GM18868 (cell line): ENCODE results near the gene TLE4.
A peak's percentile ranks its signal among the peaks of the same experiment; 100 is the strongest.

Experiments used
- ATAC-seq: cut with Tn5 transposase; IDR thresholded peaks from one replicate; pipeline ENCODE4 v1.9.1; 2021; ENCODE audit warnings: mild to moderate bottlenecking, moderate library complexity; ENCODE audit not compliant: unreplicated experiment

The TLE4 gene

DNA sequence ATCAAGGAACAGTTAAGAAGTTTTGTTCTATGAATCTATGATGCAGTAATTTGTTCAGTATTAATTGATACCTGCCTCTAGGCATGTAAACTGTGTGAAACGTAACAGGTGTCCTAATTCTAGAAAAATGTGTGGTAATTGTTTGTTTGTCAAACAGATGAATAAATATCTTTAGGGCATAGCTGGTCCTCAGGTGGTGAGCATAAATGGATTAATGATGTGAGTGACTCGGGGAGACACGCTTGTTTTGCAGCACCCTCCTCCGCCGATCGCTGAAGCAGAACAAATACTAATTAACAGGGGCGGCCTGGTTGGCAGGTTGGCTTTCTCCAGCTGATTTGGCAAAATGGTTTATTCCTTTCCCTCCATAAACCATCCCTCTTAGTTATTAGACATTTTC, 88.8 kb downstream of the TLE4 start:
- ATAC-seq = no peak

DNA sequence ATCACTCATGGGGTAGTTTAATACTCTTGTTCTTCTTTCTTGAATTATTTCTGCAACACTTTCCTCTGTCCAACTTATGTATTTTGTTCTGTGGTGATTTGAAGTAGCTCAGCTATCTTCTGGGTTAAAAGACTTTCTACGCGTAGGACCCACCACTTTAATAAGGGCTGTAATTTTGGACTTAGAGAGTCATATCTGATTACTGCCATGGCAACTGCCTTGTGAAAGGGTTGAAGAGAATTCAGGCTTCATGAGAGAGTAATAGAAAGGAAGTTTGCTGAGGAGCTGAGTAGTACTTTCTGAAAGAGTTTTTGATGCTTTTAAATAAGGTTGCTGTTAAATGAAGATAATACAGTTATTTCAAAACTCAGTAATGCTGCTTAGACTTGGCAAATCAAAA, 89.5 kb downstream of the TLE4 start:
- ATAC-seq = no peak

DNA sequence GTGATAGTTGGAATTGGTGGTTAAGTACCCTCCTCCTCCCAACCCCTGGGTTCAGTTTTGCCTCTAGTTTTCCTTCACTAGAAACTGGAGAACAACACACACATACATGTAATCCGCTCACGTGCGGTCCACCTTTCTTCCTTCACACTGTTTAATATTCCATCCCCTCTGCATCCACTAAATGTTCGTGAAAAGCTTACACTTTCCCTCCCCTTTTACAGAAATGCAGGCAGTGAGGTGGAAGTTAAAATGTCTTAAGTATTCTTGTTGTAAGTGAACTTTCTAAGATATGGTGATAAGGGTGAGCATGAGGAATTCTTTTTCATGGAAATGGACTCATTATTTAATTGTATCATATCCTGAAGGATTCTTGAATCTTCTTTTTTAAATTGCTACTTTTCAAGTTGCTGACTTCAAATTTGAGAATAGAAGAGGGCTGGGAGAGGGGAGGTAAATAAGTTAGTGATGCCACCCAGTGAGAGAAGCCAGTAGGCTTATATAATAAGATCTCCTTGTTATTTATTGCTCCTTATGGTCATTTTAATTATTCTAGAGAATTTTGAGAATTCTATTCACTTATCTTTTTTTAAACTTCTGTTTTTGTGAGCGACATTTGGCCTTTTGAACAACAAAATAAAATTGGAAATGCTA, 90.2 kb downstream of the TLE4 start:
- ATAC-seq = no peak

DNA sequence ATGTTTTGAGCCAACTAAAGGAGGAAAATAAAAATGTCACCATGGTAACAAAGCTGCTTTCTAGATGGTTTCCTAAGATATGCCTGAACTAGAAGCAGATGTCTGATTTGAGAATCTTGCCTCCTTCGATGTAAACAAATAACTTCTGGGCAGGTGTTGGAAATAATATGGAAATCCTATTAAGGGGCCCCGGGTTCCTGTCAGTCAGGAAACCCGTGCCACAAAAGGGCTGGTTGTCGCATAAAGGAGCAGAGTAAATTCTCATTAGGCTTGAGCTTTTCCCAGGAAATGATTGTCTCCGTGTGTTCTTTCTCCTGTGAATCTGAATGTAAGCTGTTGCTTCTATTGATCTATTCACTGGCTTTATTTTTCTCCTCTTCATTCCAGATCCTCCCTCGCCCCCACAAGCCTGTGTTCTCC, 90.8 kb downstream of the TLE4 start:
- ATAC-seq = no peak

DNA sequence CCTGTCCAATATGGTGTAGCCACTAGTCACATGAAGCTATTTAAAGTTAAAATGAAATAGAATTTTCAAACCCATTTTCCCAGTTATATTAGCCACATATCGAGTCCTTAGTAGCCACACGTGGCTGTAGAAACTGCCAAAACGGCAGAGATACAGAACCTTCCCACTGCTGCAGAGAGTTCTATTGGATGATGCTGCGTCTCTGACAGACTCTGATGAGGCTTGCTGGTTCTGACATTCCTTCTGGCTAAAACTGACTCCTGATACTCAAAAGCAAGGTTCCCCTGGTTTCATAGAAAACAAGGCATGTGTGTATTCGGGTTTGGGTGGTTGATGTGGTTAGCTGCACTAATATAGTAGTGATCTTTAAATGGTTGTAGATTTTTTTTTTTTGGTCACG, 91.5 kb downstream of the TLE4 start:
- ATAC-seq = no peak

DNA sequence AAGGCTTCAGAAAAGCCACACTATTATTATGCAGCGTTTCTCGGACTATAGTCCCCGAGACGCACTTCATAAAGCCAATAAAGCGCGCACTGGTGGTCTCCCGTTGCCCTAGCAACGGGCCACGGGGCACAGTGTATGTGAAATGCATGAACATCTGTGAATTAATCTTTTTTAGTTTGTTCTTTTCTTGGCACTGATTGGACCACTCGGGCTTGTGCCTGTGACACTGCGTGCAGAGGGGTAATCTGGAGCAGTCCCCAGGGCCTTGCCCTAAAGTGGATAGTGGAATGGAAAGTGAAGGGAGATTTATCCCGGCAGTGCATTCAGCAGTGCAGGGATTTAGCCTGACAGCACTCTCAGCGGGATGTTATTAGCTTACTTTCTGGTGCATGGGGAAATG, 92.1 kb downstream of the TLE4 start:
- no peak for ATAC-seq

DNA sequence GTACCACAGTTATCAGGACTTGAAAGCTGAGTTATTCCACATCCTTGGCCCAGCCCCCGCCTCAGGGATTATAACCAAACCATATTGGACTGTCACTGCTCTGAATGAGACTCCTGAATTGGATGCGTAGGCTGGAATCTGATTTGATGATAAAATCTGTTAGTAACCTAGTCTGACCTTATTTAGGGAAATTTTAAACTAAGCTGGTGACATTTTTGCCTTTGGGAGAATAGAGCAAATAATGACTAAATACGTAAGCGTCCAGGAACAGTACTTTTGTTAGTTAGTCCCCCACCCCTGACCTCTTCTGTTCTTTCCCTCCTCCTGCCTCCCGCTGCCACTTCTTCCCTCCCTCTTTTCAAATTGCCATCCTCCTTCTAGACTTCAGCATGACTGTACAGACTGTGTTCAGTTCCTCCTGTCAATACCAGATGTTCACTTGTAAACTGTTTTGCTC, 92.6 kb downstream of the TLE4 start:
- no peak for ATAC-seq

DNA sequence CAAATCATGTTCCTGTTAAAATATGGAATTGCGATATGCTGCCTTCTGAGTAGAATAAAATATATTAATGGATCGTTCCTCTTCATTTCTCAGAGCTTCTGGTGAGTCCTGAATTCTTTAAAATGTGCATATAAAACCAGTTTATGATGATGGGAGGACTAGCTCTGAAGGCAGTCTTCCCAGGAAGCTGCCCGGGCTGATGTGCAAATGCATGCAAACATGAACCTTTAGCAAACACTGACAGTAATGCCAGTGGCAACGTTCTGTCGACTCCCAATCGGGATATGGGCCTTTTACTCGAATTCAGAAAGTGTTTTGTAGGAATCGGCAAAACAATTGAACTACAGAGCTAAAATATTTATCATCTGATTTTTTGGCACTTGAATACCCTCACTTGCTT, 93.6 kb downstream of the TLE4 start:
- no peak for ATAC-seq

DNA sequence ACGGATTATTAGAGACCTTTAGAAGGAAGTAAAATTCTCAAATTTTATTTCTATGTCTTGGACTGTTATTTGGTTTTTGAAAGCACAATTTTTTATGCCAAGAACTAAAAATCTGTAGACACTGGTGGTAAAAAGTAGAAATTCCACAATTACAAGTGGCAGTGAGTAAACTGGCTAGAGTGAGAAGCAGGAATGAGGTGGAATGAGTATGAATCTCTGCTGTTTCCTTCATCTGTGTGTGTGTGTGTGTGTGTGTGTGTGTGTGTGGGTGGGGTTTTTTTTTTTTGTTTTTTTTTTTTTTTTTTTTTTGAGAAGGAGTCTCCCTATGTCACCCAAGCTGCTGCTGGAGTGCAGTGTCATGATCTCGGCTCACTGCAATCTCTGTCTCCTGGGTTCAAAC, 94.2 kb downstream of the TLE4 start:
- no peak for ATAC-seq

DNA sequence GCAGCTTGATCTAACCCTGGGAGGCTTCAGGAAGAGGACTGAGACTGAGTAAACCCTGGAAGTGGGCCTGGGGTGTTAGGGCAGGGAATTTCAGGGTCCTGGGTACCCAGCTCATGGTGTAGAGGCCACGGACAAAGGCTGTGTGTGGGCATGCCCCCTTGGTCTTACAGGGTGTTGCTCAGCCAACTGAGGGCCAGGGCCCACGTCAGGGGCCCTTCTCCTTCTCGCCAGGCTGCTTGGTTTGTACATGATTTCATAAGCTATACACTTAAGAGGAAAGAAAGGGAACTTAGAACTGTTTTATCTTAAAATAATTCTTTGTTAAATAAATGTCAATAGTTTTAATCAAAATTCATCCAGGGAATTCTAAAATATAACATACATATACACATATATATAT, 95.4 kb downstream of the TLE4 start:
- ATAC-seq = no peak

DNA sequence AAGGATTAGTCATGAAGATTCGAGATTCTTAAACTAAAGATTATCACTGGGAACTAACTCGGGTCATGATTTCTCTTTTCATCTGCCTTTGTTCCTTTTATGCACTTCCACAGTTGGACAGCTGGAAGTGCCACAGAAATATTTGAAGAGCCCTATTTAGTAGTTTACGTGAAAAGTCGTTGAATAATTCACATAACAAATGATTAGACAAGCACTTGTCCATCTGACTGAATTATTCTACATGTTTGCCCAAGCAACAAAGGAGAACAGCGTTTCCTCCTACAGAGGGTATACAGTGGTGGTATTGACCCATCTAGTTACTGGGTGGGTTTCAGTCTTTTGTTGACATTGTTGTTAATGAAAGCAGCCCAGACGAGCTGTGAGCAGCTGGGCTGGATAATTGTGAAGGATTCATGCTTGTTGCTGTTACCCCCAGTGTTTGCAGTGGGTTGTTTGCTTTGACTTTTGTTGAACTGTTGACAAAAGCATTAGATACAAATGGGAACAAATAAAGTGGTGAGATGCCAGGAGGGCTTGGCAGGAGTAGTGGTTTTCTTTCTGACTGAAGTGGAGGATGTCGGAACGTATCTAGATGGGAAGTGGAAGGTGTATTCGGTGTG, 96.2 kb downstream of the TLE4 start:
- no peak for ATAC-seq

DNA sequence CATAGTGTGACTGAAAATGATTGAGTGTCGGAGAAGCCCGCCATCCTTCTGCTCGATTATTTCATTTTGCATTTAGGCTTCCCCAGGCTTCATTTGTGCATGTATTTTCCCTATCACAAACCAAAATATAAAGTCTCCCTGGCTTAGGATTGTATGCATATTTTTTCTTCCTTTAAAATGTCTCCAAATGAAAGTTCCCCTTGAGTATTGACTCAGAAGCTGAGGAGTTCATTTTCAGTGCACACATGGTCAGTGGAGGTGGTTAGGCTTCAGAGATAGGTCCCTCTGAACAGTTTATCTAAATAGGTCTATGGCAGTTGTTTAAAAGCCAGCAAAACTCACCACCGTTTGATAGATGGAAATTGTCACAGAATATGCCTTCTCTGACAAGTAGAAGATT, 97.2 kb downstream of the TLE4 start:
- ATAC-seq = no peak

DNA sequence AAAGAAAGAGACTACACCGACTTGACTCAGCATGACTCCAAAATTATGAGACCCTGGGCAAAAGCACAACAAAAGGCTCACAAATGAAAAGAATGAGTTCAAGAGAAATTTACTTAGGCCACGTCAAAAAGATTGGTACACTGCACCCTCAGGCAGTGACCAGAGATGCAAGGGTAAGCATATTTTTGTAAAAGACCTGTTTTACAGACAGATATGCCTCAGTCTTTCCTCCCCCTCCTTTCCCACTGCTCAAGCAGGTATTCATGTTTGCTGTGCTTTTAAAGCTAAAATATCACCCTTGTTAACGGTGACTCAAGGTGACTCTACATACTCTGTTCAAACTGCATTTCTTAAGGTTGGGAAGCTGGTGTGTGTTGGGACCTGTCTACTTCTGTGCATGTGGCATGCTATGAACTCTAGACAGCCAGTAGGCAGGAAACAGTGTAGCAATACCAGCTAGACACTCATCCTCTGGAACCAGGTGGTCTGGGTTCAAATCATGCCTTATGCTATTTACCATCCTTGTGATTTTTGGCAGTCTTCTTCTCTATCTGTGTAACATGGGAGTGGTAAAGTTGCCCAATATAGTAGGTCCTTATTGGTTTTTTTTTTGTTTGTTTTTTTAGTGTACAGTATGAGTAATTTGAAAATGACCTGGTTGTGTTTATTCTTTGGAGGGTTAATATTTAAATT, 98.7 kb downstream of the TLE4 start:
- no peak for ATAC-seq

DNA sequence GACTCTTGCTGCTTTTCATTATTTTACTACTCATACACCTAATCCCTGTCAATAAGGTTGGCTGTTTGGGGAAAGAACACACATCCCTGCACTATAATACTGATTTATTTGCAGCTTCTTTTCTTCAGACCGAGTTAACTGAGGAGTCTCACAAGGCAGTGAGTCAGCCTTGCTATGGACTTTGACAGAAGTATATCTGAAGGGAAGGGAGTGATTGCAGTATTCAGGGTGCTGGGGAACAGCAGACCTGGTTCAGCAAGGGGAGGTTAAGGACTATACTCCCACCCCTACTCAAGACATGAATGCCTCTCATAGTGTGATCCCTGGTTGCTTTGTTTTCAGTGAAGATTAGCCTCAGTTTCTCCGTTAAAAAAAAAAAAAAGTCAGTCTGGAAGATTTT, 99.8 kb downstream of the TLE4 start:
- no peak for ATAC-seq

DNA sequence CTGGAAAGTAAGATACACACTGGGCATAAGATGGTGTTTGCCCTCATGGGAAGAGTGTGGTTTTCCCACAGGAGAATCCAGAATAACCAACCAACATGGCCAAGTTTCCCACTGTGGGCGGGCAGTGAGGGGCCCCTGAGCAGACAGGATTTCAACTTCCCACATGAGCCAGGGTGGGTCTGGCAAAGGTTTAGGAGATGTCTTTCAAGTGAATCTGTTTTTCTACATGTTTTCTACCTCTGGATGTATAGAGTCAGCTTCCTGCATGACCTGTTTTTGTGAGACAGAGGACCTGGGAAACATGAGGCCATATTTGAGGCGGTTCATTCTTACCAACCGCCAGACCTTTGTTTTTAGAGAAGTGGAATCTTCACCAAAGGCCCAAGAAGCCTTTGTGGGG, 100.5 kb downstream of the TLE4 start:
- no peak for ATAC-seq

DNA sequence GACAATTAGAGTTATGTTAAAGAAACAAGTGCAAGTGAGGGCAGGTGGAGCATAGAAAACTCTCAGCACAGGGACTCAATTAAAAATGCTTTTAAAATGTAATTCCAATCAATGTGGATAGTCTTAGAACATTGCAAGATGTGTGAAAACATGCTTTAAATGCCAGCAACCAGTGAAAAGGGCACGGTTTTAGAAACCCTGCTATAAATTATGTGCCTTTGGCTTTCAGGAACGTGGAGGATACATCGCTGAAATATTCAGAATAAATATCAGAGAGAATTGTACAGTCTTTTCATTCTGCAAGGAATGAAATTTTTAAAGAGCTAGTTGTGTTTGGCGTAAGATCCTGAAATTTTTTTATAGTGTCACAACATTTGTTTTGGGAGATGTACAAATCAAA, 101.1 kb downstream of the TLE4 start:
- ATAC-seq = no peak

DNA sequence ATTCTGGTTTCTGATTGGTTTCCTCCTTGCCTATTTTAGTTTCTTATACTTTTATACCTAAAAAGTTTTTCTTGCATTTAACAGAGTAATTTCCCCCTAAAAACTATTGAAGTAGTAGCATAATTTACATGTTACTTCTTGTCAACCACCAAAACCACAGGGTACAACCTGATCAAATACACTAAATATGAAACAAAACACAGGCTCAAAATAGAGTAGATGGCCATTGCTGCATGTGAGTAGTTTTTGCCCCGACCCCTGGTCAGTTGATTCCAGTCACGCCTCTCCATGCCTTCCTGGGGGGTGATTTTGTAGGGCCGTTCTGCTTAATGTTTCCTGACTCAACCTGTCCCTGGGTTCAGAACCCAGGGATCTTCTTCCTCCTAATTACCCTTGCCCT, 101.8 kb downstream of the TLE4 start:
- ATAC-seq = peak; percentile 89

DNA sequence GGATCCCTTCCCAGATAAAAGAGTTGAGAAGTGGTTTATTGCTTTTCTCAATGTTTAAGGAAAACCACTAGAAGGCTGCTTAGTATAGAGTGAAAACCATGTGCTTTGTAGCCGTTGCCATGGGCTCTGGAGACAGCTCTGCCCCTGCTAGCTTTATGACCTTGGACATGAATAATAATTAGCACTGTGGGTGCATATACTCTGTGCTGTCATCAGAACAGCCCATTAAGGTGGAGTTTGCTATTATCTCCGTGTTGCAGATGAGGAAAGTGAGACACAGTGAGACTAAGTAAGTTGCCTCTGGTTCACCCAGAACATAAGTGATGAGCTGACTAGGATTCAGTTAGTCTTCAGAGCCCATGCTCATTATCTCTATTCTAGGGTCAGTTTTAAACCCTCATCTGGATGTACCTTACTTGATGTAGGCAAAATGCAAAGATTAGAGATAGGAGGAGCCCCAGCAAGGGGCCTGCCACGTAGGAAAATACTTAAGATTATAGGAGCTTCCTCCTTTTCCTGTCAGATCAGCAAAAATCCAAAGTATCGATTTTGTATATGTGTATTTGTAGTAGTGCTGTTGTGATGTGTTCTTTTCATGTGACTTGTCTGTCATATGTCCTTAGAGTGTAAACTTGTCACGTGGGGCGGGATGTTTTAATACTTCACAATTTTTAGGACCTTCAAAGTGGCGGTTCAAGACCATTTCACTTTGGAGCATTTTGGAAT, 102.5 kb downstream of the TLE4 start:
- ATAC-seq = peak; percentile 37

DNA sequence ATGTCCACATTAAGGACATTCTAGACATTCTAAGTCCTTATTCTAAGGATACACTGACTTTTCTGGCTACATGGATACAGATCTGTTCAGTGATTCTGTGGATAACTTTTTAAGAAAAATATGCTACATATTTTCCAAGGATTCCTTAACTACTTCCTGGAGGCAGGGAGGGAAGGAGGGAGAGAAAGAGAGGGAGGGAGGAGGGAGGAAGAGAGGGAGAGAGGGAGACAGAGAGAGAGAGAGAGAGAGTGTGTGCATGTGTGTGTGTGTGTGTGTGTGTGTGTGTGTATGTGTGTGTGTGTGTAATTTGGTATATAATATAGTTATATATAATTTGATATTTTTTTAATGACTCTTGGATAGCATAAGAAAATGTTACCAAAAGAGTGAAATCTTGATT, 109.8 kb downstream of the TLE4 start:
- ATAC-seq = no peak

DNA sequence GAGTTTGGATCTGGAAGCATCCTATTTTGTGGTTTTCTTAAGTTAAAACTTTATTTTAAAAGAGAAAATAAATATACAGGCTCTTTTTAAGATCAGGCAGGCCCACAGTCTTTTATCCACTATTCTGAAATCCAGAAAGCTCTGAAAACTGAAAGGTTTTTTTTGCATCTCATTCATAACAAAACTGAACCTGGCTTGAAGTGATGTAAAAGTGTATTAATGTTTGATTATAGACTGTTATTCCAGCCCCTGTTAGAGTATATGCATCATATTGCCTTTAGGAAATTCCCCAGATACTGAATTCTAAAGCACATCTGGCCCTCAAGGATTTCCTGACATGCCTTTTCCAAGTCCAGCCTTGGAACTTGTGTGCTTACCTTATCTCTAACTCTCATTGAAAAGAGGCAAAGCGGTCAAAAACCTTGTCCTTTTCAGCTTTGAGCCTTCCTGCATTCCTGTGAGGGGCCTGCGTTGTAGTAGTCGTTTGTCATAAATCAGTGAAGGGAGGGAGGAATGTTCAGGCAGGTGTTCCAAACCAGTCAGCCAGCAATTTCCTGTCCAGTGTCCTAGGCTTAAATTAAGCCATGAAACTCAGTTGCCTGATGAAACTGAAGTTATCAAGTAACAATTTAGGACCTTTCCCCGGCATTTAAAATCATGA, 110.4 kb downstream of the TLE4 start:
- no peak for ATAC-seq

DNA sequence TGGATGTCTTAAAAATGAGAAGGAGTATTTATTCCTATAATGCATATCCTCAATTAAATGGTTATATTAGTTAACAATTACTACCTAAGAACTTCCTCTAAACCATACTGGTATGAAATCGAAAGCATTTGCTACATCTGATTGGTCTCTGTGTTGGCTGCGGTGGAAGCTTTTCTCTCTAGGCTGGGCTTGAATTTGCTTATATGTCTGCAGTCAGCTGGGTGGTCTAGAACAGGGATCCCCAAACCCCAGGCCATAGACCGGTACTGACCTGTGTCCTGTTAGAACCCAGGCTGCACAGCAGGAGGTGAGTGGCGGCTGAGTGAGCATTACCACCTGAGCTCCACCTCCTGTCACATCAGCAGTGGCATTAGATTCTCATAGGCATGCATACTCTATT, 112.3 kb downstream of the TLE4 start:
- no peak for ATAC-seq
